Epithelial cell of esophagus (primary cell): ENCODE measurements around the gene DMAC2.
"Not testable (repeated sequence)": the region's sequence is repeated elsewhere in the genome, so short reads cannot be mapped to it uniquely, and the experiment has no call there.

Experiments used
- DNase-seq: peaks from one replicate; pipeline ENCODE4 v3.0.0; 2010; ENCODE audit warnings: low read depth
- H3K4me3 ChIP-seq: 2 replicates; pipeline ENCODE4 v1.5.1; 2011; ENCODE audit warnings: mild to moderate bottlenecking, low read length, control low read depth
- CTCF ChIP-seq: IDR thresholded peaks from 2 replicates; pipeline ENCODE4 v1.5.1; 2011; ENCODE audit warnings: low read depth, mild to moderate bottlenecking, low read length, control low read depth, inconsistent platforms; ENCODE audit not compliant: insufficient read depth; ENCODE audit errors: missing control alignments

The DMAC2 gene

GRCh38 chr19:41397086-41398049 is 42.3 kb downstream of the DMAC2 start, which contains the start of the genes BCKDHA and EXOSC5:
TSS of gene BCKDHA (plus strand) at chr19:41397818. CDS start at chr19:41397828, 10 bp downstream.
TSS of gene EXOSC5 (minus strand) at chr19:41397359. CDS start at chr19:41397328, 31 bp downstream.
- H3K4me3 ChIP-seq = peak within 1 kb of the TSS; percentile 95
- DNase-seq = peak; percentile 100
- no peak for TF ChIP-seq CTCF

- no peak for DNase-seq
- no peak for TF ChIP-seq CTCF
- H3K4me3 ChIP-seq = no peak overlapping the region
Observed at GRCh38 chr19:41395355-41395754, 44.4 kb downstream of the DMAC2 start.

- TF ChIP-seq CTCF = no peak
- no peak for DNase-seq
- H3K4me3 ChIP-seq = no peak overlapping the region
Observed at GRCh38 chr19:41392775-41393174, 46.9 kb downstream of the DMAC2 start.

GRCh38 chr19:41391618-41392017 is 48.1 kb downstream of the DMAC2 start:
- TF ChIP-seq CTCF = no peak
- no peak overlapping the region for H3K4me3 ChIP-seq
- no peak for DNase-seq

- TF ChIP-seq CTCF = no peak
- DNase-seq = peak; percentile 86
- H3K4me3 ChIP-seq = no peak overlapping the region
Observed at GRCh38 chr19:41386442-41386841, 53.3 kb downstream of the DMAC2 start.

- no peak for TF ChIP-seq CTCF
- no peak for DNase-seq
- no peak overlapping the region for H3K4me3 ChIP-seq
Observed at GRCh38 chr19:41384351-41384750, 55.4 kb downstream of the DMAC2 start.

GRCh38 chr19:41381536-41381935 is 58.2 kb downstream of the DMAC2 start:
- not testable (repeated sequence) for DNase-seq, H3K4me3 ChIP-seq
